ENCODE measurements around the gene DRAP1.

DRAP1 gene

GRCh38 chr11:65965986-65966762, 46.9 kb downstream of the DRAP1 start:
- no peak for DNase-seq

GRCh38 chr11:65967329-65967934, 48.2 kb downstream of the DRAP1 start:
- DNase-seq = no peak

- no peak for DNase-seq
Observed at GRCh38 chr11:65968600-65969482, 49.6 kb downstream of the DRAP1 start.
